WTC11 (cell line): ENCODE results near the gene UNC13D.

ENCODE experiments used
- FOXP1 ChIP-seq: sonication (generic); formaldehyde crosslinking; IDR thresholded peaks from 2 replicates; pipeline ENCODE4 v1.8.0; 2022; ENCODE audit warnings: missing genetic modification reagents, mild to moderate bottlenecking, moderate library complexity, borderline replicate concordance
- SMAD3 ChIP-seq: sonication (generic); formaldehyde crosslinking; IDR thresholded peaks from 2 replicates; pipeline ENCODE4 v1.8.0; 2022; ENCODE audit warnings: missing genetic modification reagents, mild to moderate bottlenecking, borderline replicate concordance
- TCF7 ChIP-seq: sonication (generic); formaldehyde crosslinking; IDR thresholded peaks from 2 replicates; pipeline ENCODE4 v1.8.0; 2022; ENCODE audit warnings: mild to moderate bottlenecking, low read depth, missing genetic modification reagents, moderate library complexity
- ZNF138 ChIP-seq: sonication (generic); formaldehyde crosslinking; conservative IDR thresholded peaks from 2 replicates; pipeline ENCODE4 v1.8.1; 2022; ENCODE audit warnings: mild to moderate bottlenecking, moderate library complexity, missing genetic modification reagents
- ZNF396 ChIP-seq: fragments of 250-450 bp; sonication (Bioruptor Pico); IDR thresholded peaks from 2 replicates; pipeline ENCODE4 v1.8.0; 2021; ENCODE audit warnings: mild to moderate bottlenecking, moderate library complexity, borderline replicate concordance
- TF ChIP-seq, protein P1 (sequence below): fragments of 200-600 bp; IDR thresholded peaks from 2 replicates; pipeline ENCODE4 v1.8.0; 2022; ENCODE audit warnings: antibody characterized with exemption
- TF ChIP-seq, protein P2 (sequence below): sonication (generic); formaldehyde crosslinking; IDR thresholded peaks from 2 replicates; pipeline ENCODE4 v1.8.1; 2022; ENCODE audit warnings: mild to moderate bottlenecking, moderate library complexity, missing genetic modification reagents
- TF ChIP-seq, protein P3 (sequence below): sonication (generic); formaldehyde crosslinking; IDR thresholded peaks from 2 replicates; pipeline ENCODE4 v1.8.1; 2023; ENCODE audit warnings: mild to moderate bottlenecking, missing genetic modification reagents

DNA sequence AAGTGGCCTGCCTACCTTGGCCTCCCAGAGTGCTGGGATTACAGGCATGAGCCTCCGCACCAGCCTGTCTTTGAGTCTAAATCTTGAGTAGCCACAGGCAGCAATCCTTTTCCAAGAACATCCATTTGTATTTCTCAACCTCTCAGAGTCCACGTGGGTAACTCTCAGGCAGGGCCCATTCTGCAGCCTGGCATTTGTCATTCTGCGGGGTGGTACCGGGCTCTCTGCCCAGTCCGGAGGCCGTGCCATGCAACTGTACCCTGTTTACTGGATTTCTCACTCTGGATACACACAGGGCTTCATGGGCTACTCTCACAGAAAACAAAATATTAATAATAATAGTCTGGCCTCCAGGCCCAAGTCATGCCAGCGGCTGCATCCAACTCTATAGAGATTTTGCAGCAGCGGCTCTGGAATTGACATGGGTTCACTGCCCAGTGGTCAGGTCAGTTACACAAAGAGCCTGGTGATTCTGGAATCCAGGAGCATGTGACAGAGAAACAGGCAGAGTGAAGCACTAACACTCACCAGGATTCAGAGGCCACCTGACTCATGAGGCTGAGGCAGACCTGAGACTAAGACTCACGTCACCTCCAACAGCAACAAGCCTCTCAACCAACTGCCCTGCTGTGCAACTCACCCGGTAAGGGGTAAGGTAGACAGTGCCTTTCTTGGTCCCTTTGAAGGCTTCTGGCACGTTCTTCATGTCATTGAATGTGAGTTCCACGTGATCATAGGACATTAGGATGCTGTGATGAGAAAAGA, 6.9 kb upstream of the UNC13D start:
- TF ChIP-seq, protein P1, sequence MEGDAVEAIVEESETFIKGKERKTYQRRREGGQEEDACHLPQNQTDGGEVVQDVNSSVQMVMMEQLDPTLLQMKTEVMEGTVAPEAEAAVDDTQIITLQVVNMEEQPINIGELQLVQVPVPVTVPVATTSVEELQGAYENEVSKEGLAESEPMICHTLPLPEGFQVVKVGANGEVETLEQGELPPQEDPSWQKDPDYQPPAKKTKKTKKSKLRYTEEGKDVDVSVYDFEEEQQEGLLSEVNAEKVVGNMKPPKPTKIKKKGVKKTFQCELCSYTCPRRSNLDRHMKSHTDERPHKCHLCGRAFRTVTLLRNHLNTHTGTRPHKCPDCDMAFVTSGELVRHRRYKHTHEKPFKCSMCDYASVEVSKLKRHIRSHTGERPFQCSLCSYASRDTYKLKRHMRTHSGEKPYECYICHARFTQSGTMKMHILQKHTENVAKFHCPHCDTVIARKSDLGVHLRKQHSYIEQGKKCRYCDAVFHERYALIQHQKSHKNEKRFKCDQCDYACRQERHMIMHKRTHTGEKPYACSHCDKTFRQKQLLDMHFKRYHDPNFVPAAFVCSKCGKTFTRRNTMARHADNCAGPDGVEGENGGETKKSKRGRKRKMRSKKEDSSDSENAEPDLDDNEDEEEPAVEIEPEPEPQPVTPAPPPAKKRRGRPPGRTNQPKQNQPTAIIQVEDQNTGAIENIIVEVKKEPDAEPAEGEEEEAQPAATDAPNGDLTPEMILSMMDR = no peak
- TF ChIP-seq SMAD3 (CRISPR knock-in tag) (no peak), ZNF138 (CRISPR knock-in tag) (no peak), ZNF396 (CRISPR knock-in tag) (no peak), TCF7 (no peak), FOXP1 (CRISPR knock-in tag) (no peak)
- TF ChIP-seq, protein P2, sequence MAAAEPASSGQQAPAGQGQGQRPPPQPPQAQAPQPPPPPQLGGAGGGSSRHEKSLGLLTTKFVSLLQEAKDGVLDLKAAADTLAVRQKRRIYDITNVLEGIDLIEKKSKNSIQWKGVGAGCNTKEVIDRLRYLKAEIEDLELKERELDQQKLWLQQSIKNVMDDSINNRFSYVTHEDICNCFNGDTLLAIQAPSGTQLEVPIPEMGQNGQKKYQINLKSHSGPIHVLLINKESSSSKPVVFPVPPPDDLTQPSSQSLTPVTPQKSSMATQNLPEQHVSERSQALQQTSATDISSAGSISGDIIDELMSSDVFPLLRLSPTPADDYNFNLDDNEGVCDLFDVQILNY (CRISPR knock-in tag) = no peak
- TF ChIP-seq, protein P3, sequence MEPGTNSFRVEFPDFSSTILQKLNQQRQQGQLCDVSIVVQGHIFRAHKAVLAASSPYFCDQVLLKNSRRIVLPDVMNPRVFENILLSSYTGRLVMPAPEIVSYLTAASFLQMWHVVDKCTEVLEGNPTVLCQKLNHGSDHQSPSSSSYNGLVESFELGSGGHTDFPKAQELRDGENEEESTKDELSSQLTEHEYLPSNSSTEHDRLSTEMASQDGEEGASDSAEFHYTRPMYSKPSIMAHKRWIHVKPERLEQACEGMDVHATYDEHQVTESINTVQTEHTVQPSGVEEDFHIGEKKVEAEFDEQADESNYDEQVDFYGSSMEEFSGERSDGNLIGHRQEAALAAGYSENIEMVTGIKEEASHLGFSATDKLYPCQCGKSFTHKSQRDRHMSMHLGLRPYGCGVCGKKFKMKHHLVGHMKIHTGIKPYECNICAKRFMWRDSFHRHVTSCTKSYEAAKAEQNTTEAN (CRISPR knock-in tag) = no peak
